ENCODE results near the gene CHTF18. TPM values are rescaled to one million over a fixed set of nuclear protein-coding genes. Genes with fewer than 3 reads are reported as not detected.
"Not testable (repeated sequence)": the region's sequence is repeated elsewhere in the genome, so short reads cannot be mapped to it uniquely, and the experiment has no call there.

The CHTF18 gene
- total RNA-seq, 1 donor from 2014 or later, result 3.1 TPM

DNA sequence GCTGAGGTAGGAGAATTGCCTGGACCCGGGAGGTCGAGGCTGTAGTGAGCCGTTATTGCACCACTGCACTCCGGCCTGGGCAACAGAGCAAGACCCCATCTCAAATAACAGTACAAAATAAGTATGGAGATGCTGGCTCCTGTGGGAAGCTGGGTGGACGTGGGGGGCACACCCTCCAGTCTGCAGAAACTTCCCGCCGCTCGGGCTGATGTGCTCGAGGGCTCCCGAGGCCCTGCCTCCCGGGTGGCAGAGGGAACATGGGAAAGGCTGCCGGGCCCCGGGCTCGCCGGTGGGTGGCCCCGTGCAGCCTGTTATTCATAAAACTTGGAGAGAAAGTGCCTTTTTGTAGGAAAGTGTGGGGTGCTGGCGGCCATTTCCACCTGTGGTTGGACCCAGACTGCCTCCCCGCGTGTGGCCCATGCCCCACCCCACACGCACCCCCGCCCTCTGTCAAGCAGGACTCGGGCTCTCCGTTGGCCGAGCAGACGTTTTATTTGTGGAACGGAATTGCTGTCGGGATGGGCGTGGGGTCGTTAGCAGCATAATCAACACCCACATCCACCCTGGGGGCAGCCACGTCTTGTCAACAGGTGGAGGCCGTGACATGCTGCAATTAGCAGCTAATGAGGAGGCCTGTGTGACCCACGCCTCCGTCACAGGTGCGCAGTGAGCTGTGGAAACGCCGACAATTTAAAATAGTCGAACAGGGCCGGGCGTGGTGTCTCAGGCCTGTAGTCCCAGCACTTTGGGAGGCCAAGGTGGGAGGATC lies 40.3 kb upstream of the CHTF18 start:
- H3K9me3 ChIP-seq (replicated peaks), result no peaks in the 10 kb centered on the region
- H3K27ac ChIP-seq (replicated peaks), result no peak overlapping the region
- peaks cover 45% of the 10 kb centered on the region for H3K27me3 ChIP-seq (ENCODE audit: low read depth)
- no peak overlapping the region for H3K4me3 ChIP-seq
- TF ChIP-seq CTCF (IDR thresholded peaks at IDR 0.05; ENCODE audit: borderline replicate concordance), result no peak
- no peaks in the 10 kb centered on the region for H3K36me3 ChIP-seq
- intact Hi-C loops (cut with micrococcal nuclease), result no loop called here
- DNase-seq, result no peak
- H3K4me1 ChIP-seq, result no peaks in the 10 kb centered on the region

GRCh38 chr16:749010-749409 lies 39.4 kb upstream of the CHTF18 start:
- no peak overlapping the region for H3K4me3 ChIP-seq
- intact Hi-C loops (cut with micrococcal nuclease), result no loop called here
- TF ChIP-seq CTCF (IDR thresholded peaks at IDR 0.05; ENCODE audit: borderline replicate concordance), result no peak
- no peaks in the 10 kb centered on the region for H3K36me3 ChIP-seq
- peaks cover 46% of the 10 kb centered on the region for H3K27me3 ChIP-seq (ENCODE audit: low read depth)
- H3K9me3 ChIP-seq (replicated peaks), result no peaks in the 10 kb centered on the region
- no peak overlapping the region for H3K27ac ChIP-seq (replicated peaks)
- no peak for DNase-seq
- no peaks in the 10 kb centered on the region for H3K4me1 ChIP-seq

DNA sequence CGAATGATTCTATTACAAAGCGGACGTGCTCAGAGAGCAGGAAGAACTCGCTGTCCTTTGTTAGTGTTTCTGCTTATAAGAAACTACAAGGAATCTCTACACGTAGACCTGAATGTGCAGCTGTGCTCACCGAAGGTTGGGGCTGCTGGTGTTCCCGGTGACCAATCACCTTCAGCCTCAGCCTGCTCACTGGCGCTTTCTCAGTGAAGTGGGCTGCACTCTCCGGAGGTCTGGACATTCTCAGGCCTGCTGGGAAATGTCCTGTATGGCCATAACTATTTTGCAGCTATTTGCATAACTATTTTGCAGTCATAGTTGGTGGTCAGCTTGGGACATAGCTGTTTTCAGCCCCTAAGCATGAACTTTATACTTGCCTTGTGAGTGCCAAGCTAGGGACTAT lies 37.9 kb upstream of the CHTF18 start:
- intact Hi-C loops (cut with micrococcal nuclease), result no loop called here
- H3K4me1 ChIP-seq, result no peaks in the 10 kb centered on the region
- DNase-seq, result no peak

GRCh38 chr16:751152-752006 lies 37.0 kb upstream of the CHTF18 start:
- peaks cover 34% of the 10 kb centered on the region for H3K27me3 ChIP-seq (ENCODE audit: low read depth)

More for the DNA sequence above, 37.9 kb upstream of the CHTF18 start:
- no peaks in the 10 kb centered on the region for H3K36me3 ChIP-seq
- no peak for TF ChIP-seq CTCF (IDR thresholded peaks at IDR 0.05; ENCODE audit: borderline replicate concordance)
- H3K9me3 ChIP-seq (replicated peaks), result no peaks in the 10 kb centered on the region
- H3K27ac ChIP-seq (replicated peaks), result no peak overlapping the region
- H3K27me3 ChIP-seq (ENCODE audit: low read depth), result peaks cover 38% of the 10 kb centered on the region
- H3K4me3 ChIP-seq, result no peak overlapping the region

GRCh38 chr16:752007-752312 lies 36.5 kb upstream of the CHTF18 start:
- Histone ChIP-seq H3K27me3 (ENCODE audit: low read depth) (peaks cover 34% of the 10 kb centered on the region), H3K4me1 (no peaks in the 10 kb centered on the region), H3K9me3 (replicated peaks) (no peaks in the 10 kb centered on the region), H3K4me3 (no peak overlapping the region), H3K36me3 (no peaks in the 10 kb centered on the region), H3K27ac (replicated peaks) (no peak overlapping the region)
- intact Hi-C loops (cut with micrococcal nuclease), result no loop called here
- no peak for DNase-seq
- TF ChIP-seq CTCF (IDR thresholded peaks at IDR 0.05; ENCODE audit: borderline replicate concordance), result no peak

More at GRCh38 chr16:751152-752006, 37.0 kb upstream of the CHTF18 start:
- H3K36me3 ChIP-seq, result no peaks in the 10 kb centered on the region
- no peaks in the 10 kb centered on the region for H3K9me3 ChIP-seq (replicated peaks)
- no peak overlapping the region for H3K27ac ChIP-seq (replicated peaks)
- no peaks in the 10 kb centered on the region for H3K4me1 ChIP-seq
- DNase-seq, result no peak
- no peak for TF ChIP-seq CTCF (IDR thresholded peaks at IDR 0.05; ENCODE audit: borderline replicate concordance)
- intact Hi-C loops (cut with micrococcal nuclease), result no loop called here
- H3K4me3 ChIP-seq, result no peak overlapping the region

GRCh38 chr16:754121-754607 lies 34.3 kb upstream of the CHTF18 start:
- H3K4me1 ChIP-seq; H3K27ac ChIP-seq (replicated peaks); DNase-seq; intact Hi-C loops (cut with micrococcal nuclease); H3K9me3 ChIP-seq (replicated peaks); H3K36me3 ChIP-seq; H3K4me3 ChIP-seq: not testable (repeated sequence)
- peaks cover 34% of the 10 kb centered on the region for H3K27me3 ChIP-seq (ENCODE audit: low read depth)

All from left ventricle myocardium inferior (tissue), 1 donor.